GM19035 (cell line): ENCODE data around the gene PDPN.

Experiments
- ATAC-seq: cut with Tn5 transposase; IDR thresholded peaks from one replicate; pipeline ENCODE4 v1.9.1; 2021; ENCODE audit not compliant: unreplicated experiment

Gene PDPN

GRCh38 chr1:13576926-13577325, 6.7 kb upstream of the PDPN start:
- ATAC-seq, result no peak

DNA sequence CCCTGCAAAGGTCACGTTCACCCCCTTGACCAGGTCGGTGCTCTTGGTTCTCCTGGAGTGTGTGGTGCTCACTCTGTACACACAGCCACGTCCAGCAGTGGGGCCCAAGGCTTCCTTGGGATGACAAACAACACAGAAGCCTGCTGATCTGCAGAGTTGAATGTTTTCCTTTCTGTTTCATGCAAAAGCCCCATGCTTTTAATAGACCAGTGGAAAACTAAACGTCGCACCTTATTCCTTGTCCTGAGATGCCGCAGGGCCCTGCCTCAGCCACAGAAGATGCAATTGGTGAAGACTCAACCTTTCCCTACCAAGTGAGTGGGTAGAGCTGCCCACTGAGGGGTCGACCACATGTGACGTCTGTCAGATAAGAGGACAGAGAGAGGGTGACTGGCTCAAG, 5.8 kb upstream of the PDPN start:
- no peak for ATAC-seq

- ATAC-seq, result no peak
These were observed 2.2 kb upstream of the PDPN start for GRCh38 chr1:13581446-13581845.

- ATAC-seq, result no peak
These were observed 754 bp upstream of the PDPN start for GRCh38 chr1:13582713-13583443.

- ATAC-seq, result no peak
These were observed 547 bp downstream of the PDPN start for GRCh38 chr1:13583966-13584791.

DNA sequence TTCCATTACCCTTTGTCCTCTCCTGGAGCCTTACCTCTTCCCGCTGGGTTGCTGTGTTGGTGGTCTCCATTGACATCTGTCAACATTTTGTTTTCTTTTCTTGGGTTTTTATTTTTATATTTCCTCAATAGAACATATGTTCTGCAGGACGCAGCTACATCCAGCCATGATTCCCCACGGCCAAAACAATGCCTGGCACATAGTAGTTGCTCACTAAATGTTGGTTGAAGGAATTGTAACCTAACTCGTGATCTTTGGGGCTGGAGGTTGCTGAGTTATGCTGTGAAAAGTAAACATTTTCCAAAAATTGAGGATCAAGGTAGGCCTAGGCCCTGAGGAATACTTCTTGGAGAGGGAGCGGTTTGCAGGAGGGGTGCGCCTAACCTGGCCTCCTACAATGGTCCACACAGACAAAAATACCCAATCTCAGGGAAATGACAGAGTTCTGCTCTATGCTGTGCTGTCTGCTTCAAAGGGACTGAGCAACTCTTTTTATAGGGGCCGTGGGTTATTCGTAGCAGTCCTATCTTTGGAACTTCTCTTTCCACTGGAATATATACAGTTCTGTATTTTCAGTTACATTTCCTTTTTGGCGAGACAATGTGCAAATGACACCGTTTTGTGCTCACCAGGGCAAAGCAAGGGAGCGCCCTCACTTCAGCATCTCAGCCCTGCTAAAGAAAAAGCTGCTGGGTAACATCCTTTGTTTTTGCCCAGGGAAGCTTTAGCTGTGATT, 1.4 kb downstream of the PDPN start:
- no peak for ATAC-seq

GRCh38 chr1:13585612-13585991, 2.0 kb downstream of the PDPN start:
- no peak for ATAC-seq

DNA sequence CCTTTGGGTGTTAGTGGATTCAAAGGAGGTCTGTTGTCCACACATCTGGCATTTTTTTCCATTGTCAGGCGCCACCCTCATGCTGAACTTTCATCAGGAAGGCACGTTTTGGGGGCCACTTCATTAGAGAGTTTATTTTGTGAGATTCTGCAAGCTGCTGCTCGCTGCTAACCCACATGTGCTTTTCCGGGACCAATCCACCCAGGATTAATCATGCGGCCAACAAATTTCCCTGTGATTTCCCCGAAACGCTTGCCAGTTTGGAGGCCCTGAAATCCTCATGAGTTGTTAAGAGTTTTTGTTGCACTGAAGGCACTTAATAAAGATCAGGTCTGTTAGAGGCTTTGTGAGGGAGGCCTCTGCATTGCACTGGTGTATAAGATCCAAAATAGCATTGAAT, 2.4 kb downstream of the PDPN start:
- ATAC-seq, result no peak

- ATAC-seq, result no peak
These were observed 3.8 kb downstream of the PDPN start for GRCh38 chr1:13587256-13588030.

GRCh38 chr1:13588946-13589796, 5.5 kb downstream of the PDPN start:
- ATAC-seq, result no peak

- ATAC-seq, result no peak
These were observed 6.9 kb downstream of the PDPN start for GRCh38 chr1:13590486-13590885.

DNA sequence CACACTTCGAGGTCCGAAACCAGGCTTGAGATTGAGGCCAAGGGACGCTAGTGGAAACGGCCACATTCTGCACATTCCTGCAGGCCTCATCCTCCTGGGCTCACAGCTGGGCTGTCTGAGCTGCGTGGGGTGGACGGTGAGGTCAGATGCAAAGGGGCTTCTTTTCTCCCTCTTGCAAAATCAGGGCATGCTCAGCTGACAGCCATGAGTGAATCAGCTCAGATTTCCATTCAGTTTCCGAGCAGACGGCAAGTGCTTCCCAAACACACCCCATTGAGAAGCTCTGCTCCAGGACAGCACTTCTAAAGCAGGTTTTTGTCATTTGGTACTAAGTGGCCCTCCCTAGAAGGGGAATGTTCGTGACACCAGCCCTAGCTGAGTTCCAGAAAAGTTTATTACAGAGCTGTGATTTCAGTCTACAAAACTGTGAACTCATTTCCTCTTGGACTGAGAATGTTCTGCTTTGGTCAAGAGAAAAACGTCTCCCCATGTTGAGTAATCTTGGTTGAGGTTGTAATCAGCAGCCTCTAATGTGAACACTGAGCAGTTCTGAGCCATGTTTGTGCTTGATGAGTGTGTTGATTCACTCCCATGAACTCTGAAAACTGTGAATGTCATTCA, 10.0 kb downstream of the PDPN start:
- ATAC-seq, result no peak

- ATAC-seq, result no peak
These were observed 11.8 kb downstream of the PDPN start for GRCh38 chr1:13595411-13595810.

DNA sequence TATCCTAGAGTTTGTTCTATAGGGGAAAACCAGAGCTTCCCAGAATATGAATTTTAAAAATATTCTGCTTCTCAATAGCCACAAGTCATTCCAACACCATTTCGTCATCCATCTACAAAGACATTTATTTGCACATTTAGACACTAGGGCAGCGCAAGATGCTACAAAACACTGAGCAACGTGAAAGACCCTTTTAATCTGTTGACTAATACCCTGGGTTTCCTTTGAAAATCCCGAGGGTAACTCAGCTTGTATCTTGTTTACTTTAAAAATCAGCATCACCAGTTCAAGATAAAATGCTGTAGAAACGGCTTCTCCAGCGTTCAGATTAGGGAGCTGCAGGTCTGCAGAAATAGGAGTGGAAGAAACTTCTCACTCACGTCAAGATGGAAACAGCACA, 13.5 kb downstream of the PDPN start:
- ATAC-seq, result no peak

- no peak for ATAC-seq
These were observed 17.3 kb downstream of the PDPN start for GRCh38 chr1:13600762-13601453.

GRCh38 chr1:13604176-13604575, 20.5 kb downstream of the PDPN start:
- no peak for ATAC-seq

- no peak for ATAC-seq
These were observed 21.1 kb downstream of the PDPN start for GRCh38 chr1:13604721-13605120.

- ATAC-seq, result no peak
These were observed 21.5 kb downstream of the PDPN start for GRCh38 chr1:13605159-13605558.

- no peak for ATAC-seq
These were observed 23.4 kb downstream of the PDPN start for GRCh38 chr1:13607002-13607401.
